NOMO-1 treated with dmso at 0.1 percent for 144 hours (cell line): ENCODE results near the gene OR52A5.
"Not testable (repeated sequence)": the region's sequence is repeated elsewhere in the genome, so short reads cannot be mapped to it uniquely, and the experiment has no call there.

Experiments used
- DNase-seq: peaks from one replicate; lab custom pipeline; 2025; ENCODE audit not compliant: unreplicated experiment; lab: John Stamatoyannopoulos, UW

The OR52A5 gene

DNA sequence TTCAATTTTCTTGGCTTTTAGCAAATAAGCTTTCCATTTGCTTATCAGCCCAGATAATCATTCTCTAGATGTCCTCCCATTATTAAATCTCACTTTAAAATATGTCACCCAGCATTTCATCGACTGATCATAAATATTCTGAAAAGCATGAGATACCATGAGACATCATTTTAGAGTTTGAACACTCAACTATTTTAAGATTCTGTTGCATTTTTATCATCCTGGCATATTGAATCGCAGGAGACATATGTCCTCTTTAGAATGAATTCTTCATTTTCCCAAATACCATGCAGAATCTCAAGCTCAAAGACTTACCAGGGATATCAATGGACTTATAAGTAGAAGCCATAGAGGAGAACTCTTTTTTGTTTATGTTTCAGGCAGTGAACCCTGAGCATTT, at the start of gene OR52A5:
OR52A5 (minus strand) TSS at position 361 of the 400 bp plus-strand sequence. CDS start 5,714 bp downstream, outside the sequence.
- no peak for DNase-seq

DNA sequence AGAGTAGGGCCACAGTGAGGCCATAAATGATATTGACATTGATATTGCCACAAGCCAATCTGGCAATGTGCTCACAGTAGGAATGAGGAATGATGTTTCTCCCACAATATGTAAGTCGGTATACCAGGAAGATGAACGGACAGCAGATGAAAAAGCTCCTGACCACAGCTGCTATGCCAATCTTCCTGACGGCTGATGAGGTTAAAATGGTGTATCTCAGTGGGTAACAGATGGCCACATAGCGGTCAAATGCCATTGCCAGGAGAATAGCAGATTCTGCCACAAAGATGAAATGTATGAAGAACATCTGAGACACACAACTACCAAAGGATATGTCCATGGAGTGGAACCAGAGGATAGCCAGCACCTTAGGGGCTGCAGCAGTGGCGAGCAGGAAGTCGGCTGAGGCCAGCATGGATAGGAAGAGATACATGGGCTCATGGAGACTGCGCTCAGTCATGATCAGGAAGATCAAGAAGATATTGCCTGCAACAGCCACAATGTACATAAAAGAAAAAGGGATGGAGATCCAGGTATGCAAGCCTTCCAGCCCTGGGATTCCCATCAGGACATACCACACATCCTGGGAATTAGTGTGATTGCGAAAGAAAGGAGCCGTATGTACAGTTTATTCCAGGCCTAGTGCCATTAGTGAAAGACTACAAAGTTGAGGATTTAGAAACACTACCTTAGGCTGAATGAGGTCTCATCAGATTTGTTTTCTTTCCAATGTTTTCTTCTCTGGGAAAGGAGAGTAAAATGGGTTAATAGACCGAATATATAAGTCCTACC, 40.1 kb upstream of the OR52A5 start:
- no peak for DNase-seq

DNA sequence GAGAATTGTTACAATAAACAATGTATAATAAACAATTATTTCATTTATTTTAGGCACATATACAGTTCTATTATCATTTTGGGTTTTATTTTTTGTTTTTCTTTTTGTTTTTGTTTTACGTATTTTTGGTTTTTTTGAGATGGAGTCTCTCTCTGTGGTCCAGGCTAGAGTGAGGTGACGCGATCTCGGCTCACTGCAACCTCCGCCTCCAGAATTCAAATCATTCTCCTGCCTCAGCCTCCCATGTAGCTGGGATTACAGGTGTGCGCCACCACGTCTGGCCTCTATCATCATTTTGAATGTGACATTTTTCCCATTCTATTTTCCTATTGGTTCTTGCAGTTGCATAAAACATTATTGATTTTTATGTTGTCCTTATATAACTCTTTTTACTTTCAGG, 36.8 kb upstream of the OR52A5 start:
- DNase-seq = no peak

DNA sequence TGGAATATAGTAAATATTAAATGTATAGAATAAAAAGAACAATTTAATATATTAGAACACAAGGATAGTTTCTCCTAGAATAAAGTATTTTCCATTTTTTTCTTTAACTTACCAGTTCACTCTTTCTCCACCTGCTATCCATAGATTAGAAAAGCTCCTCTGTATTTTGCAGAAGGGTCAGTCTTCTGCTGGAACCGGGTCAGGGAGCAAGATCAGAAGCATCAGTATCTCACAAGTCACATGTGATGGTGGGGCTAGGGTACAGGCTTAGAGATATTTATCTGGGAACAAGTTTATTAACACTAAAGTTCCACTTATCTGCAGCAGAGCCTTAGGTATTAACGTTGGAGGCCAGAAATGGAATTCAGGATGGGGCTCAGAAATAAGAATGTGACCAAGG, 33.7 kb upstream of the OR52A5 start:
- DNase-seq = no peak

DNA sequence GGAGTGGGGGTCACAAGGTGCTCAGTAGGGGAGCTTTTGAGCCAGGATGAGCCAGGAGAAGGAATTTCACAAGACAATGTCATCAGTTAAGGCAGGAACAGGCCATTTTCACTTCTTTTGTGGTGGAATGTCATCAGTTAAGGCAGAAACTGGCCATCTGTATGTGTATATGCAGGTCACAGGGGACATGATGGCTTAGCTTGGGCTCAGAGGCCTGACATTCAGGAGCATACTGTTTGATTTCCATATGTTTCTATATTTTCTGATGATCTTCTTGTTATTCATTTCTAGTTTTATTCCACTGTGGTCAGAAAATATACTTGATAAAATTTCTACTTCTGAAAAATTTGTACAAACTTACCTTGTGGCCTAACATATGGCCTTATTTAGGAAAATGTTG, 27.7 kb upstream of the OR52A5 start:
- not testable (repeated sequence) for DNase-seq

DNA sequence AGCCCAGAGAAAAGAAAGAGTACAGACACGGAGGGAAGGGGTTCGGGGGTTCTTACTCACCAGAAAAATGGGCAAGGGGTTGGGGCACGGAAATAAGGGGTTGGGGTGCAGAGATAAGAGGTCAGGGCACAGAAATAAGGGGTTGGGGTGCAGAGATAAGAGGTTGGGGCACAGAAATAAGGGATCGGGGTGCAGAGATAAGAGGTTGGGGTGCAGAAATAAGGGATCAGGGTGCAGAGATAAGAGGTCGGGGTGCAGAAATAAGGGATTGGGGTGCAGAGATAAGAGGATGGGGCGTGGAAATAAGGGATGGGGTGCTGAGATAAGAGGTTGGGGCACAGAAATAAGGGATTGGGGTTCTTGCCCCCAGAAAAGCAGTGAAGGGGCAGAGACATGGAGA, 26.7 kb upstream of the OR52A5 start:
- not testable (repeated sequence) for DNase-seq

DNA sequence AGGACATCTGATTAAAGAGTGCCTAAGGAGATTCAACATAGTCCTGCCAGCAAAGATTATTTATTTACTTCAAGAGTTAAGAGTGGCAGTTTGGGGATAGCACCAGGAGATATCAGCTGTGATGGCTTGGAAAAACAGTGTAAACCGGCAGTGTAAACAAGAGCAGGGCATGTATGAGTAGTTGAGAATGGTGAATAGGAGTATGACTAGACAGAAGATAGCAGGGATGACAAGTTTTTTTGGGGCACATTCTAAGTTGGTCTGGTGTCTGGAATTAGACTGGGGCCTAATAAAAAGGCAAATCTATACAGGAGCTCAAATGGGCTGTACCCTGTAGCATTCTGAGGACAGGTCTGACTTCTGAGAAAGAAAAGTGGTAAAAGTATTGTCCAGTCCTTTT, 22.9 kb upstream of the OR52A5 start:
- not testable (repeated sequence) for DNase-seq

DNA sequence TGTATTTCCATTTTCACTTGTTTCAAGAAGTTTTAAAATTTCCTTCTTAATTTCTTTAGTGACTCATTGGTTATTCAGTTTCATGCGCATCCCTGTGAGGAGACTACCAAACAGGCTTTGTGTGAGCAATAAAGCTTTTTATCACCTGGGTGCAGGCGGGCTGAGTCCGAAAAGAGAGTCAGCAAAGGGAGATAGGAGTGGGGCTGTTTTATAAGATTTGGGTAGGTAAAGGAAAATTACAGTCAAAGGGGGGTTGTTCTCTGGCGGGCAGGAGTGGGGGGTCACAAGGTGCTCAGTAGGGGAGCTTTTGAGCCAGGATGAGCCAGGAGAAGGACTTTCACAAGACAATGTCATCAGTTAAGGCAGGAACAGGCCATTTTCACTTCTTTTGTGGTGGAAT, 22.1 kb upstream of the OR52A5 start:
- not testable (repeated sequence) for DNase-seq

DNA sequence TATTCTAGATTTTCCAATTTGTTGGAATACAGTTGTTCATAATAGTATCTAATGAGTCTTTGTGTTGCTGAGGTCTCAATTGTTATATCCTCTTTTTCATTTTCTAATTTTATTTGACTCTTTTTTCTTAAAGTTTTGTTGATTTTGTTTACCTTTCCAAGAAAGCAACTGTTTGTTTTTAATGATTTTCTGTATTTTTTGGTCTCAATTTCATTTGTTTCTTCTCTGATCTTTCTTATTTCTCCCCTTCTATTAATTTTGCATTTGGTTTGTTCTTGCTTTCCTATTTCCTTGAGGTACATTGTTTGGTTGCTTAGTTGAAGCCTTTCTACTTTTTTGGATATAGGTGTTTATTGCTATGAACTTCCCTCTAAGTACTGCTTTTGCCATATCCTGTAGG, 21.6 kb upstream of the OR52A5 start:
- DNase-seq = no peak

DNA sequence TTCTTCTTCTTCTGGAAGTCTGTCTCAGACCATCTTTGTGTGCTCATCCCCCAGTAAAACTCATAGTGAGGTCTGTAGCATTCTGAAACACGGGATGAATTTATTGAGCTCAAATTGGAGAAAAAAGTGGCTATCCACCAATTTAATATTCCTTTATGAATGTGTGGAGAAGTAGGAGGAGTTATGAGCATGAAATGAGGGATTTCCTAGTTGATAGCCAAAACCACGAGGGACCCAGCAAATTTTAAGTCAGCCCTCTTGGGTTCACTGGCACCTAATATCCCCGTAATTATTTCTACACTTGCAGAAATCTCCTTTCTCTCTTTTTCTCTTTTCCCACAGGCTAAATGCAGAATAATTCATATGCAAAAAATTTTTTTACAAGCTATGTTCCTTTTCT, 16.5 kb upstream of the OR52A5 start, which contains the start of gene OR52A1:
OR52A1 (minus strand) TSS at position 101 of the 400 bp plus-strand sequence. CDS start 2,388 bp downstream, outside the sequence.
- DNase-seq = no peak

DNA sequence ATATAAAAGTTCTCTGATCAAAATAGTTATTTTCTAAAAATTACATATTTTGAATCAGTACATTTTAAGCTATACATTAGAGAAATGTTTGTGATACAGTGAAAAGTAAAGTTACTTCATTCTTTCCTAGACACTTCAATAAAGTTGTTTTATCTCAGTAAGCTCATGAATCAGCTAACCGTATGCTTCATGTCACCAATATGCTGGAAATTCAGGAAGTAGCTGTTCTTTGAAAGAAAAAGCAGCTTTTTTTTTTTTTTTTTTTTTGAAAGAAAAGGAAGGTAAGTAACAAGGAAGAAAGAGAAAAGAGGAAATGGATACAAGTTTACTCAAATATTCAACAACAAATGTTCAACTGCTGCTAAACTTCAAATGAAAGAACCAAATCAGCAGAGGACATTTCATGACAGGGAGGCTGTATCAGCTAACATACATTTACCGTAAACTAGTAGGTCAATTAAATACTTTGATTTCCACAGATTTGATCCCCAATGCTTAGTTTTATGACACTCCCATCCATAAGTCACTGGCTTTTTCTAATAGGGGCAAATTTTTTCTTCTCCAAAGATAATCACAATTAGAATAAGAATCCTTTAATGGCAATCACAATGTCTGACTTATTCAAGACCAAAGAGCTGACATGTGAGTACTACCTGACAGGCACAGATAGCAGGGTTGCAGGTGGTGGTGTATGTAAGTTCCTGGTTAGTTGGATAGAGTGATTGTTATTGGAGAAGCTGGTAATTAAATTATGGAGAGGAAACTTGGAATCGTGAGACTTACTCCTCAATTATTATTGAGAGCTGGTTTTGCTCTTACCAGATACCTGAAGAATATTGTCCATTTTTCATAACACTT, 15.6 kb upstream of the OR52A5 start:
- DNase-seq = no peak

DNA sequence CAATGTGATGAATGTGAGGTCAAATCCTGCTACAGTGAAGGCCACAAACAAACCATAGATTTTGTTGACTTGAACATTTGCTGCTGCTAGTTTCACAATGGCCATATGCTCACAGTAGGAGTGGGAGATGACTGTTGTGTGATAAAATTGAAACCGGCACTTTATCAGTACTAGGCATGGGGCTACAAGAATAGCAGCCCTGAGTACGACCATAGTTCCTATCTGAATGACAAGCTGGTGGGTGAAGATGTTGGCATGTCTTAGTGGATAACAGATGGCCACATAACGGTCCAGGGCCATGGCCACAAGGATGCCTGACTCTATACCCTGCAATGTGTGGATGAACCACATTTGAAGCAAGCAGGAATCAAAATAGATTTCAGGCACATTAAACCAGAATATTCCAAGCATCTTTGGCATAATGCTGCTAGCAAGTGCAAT, 13.6 kb upstream of the OR52A5 start:
- DNase-seq = no peak

DNA sequence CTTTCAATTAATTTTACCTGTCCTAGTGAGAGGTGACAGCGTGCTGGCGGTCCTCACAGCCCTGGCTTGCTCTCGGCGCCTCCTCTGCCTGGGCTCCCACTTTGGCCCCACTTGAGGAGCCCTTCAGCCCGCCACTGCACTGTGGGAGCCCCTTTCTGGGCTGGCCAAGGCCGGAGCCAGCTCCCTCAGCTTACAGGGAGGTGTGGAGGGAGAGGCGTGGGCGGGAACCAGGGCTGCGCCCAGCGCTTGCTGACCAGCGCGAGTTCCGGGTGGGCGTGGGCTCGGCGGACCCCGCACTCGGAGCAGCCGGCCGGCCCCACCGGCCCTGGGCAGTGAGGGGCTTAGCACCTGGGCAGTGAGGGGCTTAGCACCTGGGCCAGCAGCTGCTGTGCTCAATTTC, 6.0 kb upstream of the OR52A5 start:
- DNase-seq = not testable (repeated sequence)

DNA sequence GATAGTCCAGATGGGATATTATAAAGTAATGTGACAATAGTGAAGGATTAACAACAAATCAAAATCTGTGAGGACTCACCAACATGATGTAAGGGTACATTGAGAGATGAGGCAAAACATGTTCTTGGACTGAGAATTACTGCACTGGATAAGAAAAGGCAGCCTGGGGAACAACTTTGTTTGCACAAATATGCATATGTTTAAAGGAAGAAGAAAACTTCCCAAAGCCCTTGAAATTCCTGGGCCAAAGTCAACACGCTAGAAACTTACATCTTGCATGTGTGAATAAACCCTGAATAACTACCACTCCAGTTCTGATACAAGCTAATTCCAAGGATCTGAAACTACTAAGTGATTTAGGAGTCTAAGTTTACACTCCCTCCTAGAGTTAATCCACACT, 1.1 kb downstream of the OR52A5 start:
- no peak for DNase-seq

DNA sequence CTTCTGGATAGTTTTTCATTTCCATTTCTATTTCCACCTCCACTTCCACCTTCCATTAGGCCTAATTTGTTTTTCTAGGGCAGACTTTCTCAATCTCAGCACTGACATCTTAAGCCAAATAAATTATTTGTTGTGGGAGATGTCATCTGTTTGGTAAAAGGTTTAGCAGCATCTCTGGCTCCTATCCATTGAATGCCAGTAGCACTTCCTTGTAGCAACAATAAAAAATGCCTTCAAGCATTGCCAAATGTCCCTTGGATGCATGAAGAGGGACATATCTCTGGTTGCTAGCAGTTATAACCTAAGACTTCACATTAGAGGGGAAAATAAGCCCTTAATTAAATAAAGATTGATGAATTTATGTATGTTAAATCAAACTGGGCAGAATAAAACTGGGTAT, 1.9 kb downstream of the OR52A5 start:
- no peak for DNase-seq

DNA sequence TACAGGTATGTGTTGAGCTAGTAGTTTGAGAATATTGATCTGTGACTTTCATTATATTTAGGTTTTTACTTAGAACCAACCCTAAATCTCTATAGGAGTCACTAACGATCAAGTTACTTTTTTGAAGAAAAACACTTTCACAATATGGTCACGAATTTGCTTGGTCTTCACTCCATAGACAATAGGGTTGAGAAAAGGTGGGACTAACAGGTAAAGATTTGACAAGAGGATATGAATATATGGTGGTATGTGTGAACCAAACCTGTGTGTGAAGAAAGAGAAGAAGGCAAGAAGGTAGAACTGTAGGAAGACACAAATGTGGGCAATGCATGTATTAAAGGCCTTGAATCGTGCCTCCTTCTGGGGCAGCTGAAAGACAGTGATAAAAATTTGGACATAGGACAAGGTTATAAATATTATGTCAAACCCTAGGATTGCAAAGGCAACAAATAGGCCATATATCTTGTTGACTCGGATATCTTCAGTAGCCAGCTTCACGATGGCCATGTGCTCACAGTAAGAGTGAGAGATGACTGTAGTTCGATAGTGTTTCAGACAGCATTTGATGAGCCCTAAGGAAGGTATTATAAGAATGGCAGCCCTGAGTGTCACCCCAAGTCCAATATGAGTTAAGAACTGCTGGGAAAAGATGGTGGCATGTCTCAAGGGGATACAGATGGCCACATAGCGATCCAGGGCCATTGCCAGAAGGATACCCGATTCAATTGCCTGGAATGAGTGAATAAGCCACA, 6.4 kb downstream of the OR52A5 start:
- DNase-seq = no peak

DNA sequence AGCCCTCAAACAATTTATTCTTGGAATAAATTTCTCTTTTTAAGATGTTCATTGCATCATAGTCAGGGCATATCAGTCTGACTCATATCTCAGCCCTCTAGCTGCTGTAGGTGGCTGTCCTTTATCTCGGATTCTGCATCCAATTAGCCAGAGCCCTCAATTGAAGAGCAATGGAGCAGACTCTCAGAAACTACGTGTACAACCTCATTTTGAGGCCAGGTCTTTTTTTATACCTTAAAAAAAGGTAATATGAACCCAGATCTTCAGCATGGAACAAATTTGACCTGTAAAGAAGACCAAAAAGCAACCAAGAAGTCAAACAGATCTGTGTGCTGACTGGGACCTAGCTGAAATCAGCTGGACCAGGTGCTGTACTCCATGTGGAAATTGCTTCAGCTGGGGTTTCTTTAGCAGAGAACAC, 8.7 kb downstream of the OR52A5 start:
- DNase-seq = no peak

DNA sequence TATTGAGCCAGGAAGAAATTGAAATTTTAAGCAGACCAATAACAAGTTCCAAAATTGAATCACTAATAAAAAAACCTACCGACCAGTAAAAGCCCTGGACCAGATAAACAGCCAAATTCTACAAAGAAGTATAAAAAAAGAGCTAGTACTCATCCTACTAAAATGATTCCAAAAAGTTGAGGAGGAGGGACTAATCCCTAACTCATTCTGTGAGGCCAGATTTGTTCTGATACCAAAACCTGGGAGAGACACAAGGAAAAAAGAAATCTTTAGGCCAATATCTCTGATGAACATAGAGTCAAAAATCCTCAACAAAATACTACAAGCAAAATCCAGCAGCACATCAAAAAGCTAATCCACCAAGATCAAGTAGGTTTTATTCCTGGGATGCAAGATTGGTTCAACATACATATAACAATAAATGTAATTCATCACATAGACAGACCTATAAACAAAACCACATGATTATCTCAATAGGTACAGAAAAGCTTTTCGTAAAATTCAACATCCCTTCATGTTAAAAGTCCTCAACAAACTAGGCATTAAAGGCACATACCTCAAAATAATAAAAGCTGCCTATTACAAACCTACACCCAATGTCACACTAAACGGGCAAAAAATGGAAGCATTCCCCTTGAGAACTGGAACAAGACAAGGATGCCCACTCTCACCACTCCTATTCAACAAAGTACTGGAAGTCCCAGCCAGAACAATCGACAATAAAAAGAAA, 13.1 kb downstream of the OR52A5 start:
- DNase-seq = no peak

DNA sequence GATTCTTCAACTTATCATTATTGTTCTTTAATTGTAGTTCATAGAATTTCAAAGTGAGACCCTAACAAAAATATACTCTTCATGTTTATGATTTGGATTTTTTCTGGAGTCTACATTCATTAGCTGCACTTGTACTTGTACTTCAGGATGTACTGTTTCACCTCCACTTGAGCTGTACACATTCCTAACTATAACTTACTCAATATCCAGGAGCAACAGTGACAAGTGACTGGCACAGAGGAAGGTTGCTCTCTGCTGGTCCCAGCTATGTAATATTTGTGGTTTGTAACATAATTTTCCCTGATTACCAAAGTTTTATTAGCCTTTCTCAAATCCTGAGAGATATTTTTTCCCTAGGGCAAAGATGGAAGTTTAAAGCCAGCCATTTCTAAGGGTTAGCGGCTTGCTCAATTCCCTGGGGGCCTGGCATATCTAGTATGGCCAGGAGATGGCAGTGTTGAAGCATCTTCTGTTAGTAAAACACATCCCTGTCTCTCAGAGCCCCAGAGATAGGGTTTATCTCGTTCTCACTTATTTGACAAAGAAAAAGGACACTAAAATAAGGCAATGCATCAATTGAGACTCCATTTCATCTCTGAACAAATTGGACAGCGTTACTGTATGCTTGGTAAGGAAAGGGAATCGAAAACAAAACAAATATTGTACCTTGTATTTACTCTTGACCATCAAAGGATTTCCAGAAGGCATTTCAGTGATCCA, 14.2 kb downstream of the OR52A5 start:
- DNase-seq = no peak

DNA sequence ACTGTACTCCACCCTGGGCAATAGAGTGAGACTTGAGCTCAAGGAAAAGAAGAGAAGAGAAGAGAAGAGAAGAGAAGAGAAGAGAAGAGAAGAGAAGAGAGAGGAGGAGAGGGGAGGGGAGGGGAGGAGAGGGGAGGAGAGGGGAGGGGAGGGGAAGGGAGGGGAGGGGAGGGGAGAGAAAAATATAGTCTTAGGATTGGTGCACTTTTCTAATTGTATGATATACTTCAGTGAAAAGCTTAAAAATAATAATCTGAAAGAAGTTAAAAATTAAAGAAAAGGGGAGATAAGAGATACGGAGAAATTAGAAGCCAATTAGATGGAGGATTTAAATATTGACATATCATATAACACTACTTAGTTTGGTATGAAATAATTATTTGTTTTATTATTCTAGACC, 19.3 kb downstream of the OR52A5 start:
- no peak for DNase-seq
